HG02610 (cell line): ENCODE data around the gene RAC3.

ENCODE experiments used
- ATAC-seq: cut with Tn5 transposase; IDR thresholded peaks from one replicate; pipeline ENCODE4 v1.9.1; 2021; ENCODE audit warnings: mild to moderate bottlenecking, moderate library complexity; ENCODE audit not compliant: unreplicated experiment

Gene RAC3

DNA sequence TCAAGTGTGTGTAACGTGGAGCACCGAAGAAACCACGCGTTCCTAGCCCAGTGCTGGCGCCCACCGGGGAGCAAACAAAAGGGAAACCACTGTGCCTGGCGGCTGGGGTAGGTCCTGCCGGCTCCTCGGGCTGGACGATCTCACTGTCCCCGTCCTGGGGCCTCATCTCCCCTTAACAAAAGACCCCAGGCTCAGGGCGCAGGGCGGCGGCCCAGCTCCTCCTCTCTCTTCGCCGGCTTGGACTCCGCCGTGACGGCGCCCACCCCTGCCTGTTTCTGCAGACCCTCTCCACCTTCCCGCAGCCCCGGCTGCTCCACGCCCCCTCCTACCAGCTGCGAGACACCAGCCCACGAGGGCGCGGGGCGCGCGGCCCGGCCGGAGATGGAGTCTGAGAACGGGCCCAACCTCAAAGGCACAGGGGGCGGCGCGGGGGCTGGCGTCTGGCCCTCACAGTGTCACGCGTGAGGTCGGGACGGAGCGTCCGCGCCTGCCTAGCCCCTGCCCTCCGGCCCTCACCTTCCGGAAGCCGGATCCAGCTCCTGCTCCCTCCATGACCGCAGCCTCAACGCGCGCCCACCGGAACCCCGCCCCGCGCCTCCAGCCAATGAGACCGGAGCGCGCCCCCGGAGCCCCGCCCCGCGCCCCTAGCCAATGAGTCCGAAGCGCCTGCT is 9.0 kb upstream of the RAC3 start, which contains the start of gene CENPX:
TSS of gene CENPX (minus strand) at position 569 of the 671 bp plus-strand sequence. CDS start at position 552, 17 bp downstream.
- no peak for ATAC-seq

- ATAC-seq, result peak; percentile 89
These were observed 8.5 kb upstream of the RAC3 start, which contains the start of gene LRRC45 for GRCh38 chr17:82022981-82023446. Gene LRRC45, plus strand, starts transcription at chr17:82023305. Its CDS starts 339 bp downstream, at chr17:82023644.

GRCh38 chr17:82023447-82024241 is 7.8 kb upstream of the RAC3 start:
- no peak for ATAC-seq

GRCh38 chr17:82024859-82025258 is 6.6 kb upstream of the RAC3 start:
- ATAC-seq, result no peak

GRCh38 chr17:82025401-82026107 is 5.9 kb upstream of the RAC3 start:
- no peak for ATAC-seq

- no peak for ATAC-seq
These were observed 3.2 kb upstream of the RAC3 start for GRCh38 chr17:82028246-82028645.

- ATAC-seq, result no peak
These were observed 2.5 kb upstream of the RAC3 start for GRCh38 chr17:82028966-82029365.

- ATAC-seq, result no peak
These were observed 2.1 kb upstream of the RAC3 start for GRCh38 chr17:82029391-82029790.

- no peak for ATAC-seq
These were observed 1.4 kb upstream of the RAC3 start for GRCh38 chr17:82029990-82030469.

- peak; percentile 45 for ATAC-seq
These were observed 792 bp upstream of the RAC3 start for GRCh38 chr17:82030470-82031302.

DNA sequence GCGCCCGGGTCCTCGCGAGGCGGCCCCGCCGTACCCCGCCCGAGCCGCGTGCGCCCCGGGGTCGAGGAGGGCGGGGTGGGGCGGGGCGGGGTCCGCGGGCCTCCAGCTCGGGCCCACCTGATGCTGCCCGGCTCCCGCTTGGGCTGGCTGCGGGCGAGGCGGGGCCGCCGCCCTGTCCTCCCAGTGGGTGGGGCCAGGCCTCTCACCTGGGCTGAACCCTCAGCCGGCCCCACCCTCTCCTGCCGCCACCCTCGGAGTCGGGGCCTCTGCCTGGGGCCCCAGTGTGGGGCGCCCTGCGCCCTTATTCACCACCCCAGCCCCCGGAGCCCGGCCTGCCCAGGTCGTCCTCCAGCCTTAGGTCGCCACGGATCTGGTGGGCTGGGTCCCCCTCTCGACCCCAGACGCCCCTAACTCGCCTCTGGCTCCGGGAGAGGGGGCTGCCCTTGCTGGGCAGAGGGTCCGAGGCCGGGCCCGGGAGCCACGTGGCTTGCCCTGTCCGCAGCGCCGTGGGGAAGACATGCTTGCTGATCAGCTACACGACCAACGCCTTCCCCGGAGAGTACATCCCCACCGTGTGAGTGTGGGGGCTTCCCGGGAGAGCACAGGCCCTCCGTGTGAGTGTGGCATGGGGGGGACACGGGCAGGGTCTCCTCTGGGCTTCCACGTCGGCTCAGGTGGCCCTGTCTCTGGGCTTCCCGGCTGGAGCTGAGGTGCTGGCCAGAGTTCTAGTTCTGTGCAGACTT is 578 bp downstream of the RAC3 start:
- ATAC-seq, result no peak

- no peak for ATAC-seq
These were observed 2.0 kb downstream of the RAC3 start for GRCh38 chr17:82033359-82034085.

GRCh38 chr17:82034371-82035011 is 3.0 kb downstream of the RAC3 start:
- no peak for ATAC-seq

DNA sequence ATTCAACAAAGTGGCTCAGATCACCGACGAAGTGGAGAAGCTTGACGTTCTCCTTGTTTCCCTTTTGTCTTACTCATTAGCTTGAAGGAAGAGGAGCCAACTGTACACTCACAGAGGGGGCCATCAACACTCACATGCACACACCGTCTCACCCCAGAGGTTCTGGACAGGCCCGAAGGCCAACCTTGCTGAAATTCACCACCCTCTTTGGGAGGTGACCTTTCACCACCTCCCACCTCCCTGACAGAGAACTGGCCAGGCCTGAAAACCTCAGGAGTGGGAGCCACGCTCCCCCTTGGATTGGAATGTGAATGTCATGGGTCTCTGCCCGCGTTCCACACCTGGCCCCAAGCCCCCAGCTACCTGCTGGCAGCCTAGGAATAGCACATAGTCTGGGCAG is 4.0 kb downstream of the RAC3 start:
- no peak for ATAC-seq

GRCh38 chr17:82035956-82036633 is 4.6 kb downstream of the RAC3 start:
- no peak for ATAC-seq

- ATAC-seq, result no peak
These were observed 5.2 kb downstream of the RAC3 start for GRCh38 chr17:82036634-82037091.

GRCh38 chr17:82037092-82037888 is 5.8 kb downstream of the RAC3 start, which contains the start of gene DCXR:
Gene DCXR, minus strand, starts transcription at chr17:82037697. Its CDS starts 15 bp downstream, at chr17:82037682.
- peak; percentile 91 for ATAC-seq
